Spleen (tissue), 7 donors: ENCODE measurements around the gene MAB21L1.

Experiments used
- POLR2A ChIP-seq, 3 donors: fragments of 450-650 bp; IDR thresholded peaks; one replicate each; pipeline ENCODE4 v1.5.1; 2017; ENCODE audit warnings: antibody characterized with exemption in 3 of 3, mild to moderate bottlenecking in 1 of 3
- TF ChIP-seq, protein P1 (sequence below), 11 experiments: fragments of 200-600 bp in 7 of 11; fragments of 450-650 bp in 4 of 11; sonication (generic) in 4 of 11; IDR thresholded peaks in 8 of 11; conservative IDR thresholded peaks in 3 of 11; 1 replicate in 7 of 11; 2 replicates in 4 of 11; pipeline versions ENCODE4 v1.4.0 to v1.8.0; 2016 to 2021; ENCODE audit warnings: antibody characterized with exemption in 11 of 11, inconsistent platforms in 4 of 11, mild to moderate bottlenecking in 1 of 11
- donor health status: DM: no; HTN: no; CAD: no; lungs with moderate emphysema.
- donor health status: DM: no; HTN: no; CAD: no.
- donor health status: DM: no; HTN: no; CAD: no.

GRCh38 chr13:35482527-35482926 is 6.0 kb upstream of the MAB21L1 start:
- TF ChIP-seq, protein P1, sequence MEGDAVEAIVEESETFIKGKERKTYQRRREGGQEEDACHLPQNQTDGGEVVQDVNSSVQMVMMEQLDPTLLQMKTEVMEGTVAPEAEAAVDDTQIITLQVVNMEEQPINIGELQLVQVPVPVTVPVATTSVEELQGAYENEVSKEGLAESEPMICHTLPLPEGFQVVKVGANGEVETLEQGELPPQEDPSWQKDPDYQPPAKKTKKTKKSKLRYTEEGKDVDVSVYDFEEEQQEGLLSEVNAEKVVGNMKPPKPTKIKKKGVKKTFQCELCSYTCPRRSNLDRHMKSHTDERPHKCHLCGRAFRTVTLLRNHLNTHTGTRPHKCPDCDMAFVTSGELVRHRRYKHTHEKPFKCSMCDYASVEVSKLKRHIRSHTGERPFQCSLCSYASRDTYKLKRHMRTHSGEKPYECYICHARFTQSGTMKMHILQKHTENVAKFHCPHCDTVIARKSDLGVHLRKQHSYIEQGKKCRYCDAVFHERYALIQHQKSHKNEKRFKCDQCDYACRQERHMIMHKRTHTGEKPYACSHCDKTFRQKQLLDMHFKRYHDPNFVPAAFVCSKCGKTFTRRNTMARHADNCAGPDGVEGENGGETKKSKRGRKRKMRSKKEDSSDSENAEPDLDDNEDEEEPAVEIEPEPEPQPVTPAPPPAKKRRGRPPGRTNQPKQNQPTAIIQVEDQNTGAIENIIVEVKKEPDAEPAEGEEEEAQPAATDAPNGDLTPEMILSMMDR (IDR thresholded peaks at IDR 0.05 in 8 of 11, conservative IDR thresholded peaks at IDR 0.05 in 3 of 11), result no peak
- TF ChIP-seq POLR2A (IDR thresholded peaks at IDR 0.05), result no peak
